Panc1 (cell line): Measurements from ENCODE around the gene LAMB1. TPM values are rescaled to one million over a fixed set of nuclear protein-coding genes. Genes with fewer than 3 reads are reported as not detected.
"Not testable (repeated sequence)": the region's sequence is repeated elsewhere in the genome, so short reads cannot be mapped to it uniquely, and the experiment has no call there.

Source experiments
- ATAC-seq: fragments of 200-7000 bp; cut with Tn5 transposase; 2 replicates; pipeline ENCODE4 v1.9.1; 2020; ENCODE audit warnings: mild to moderate bottlenecking, moderate library complexity
- BruUV-seq: library from RNA; stranded (reverse); fragments of 400-500 nt; replicated peaks from 2 replicates; lab custom pipeline; 2021; lab: Mats Ljungman, UMichigan
- CTCF ChIA-PET: fragments of 300-600 bp; sonication (Branson Sonifier 250); formaldehyde crosslinking; loops from one replicate; lab custom pipeline; 2022; ENCODE audit warnings: antibody characterized with exemption; lab: Charles Lee
- POLR2A ChIA-PET: fragments of 300-600 bp; sonication (Branson Sonifier 250); formaldehyde crosslinking; loops from one replicate; lab custom pipeline; 2022; ENCODE audit warnings: antibody characterized with exemption; lab: Charles Lee
- DNase-seq: peaks from one replicate; pipeline ENCODE4 v3.0.0-alpha.2; 2010; ENCODE audit warnings: low read depth, low spot score
- H3K27ac ChIP-seq: 2 replicates; pipeline ENCODE4 v1.5.1; 2011; ENCODE audit warnings: mild to moderate bottlenecking, low read length, inconsistent platforms
- H3K27me3 ChIP-seq: fragments of 200-500 bp; sonication (Bioruptor generic); 2 replicates; pipeline ENCODE4 v1.6.0; 2014; ENCODE audit warnings: low read length, inconsistent platforms; ENCODE audit not compliant: control insufficient read depth, insufficient read depth
- H3K36me3 ChIP-seq: fragments of 200-500 bp; sonication (Bioruptor generic); 2 replicates; pipeline ENCODE4 v1.5.1; 2014; ENCODE audit warnings: inconsistent platforms, mild to moderate bottlenecking, low read length, moderate library complexity; ENCODE audit not compliant: control insufficient read depth, insufficient read depth
- H3K4me1 ChIP-seq: 2 replicates; pipeline ENCODE4 v1.5.1; 2011; ENCODE audit warnings: inconsistent platforms, mild to moderate bottlenecking, low read length, moderate library complexity; ENCODE audit not compliant: control insufficient read depth, insufficient read depth
- H3K4me3 ChIP-seq, 2 experiments: 2 replicates each; pipeline ENCODE4 v1.5.1; 2011 to 2012; ENCODE audit warnings: low read depth in 2 of 2, low read length in 2 of 2, mild to moderate bottlenecking in 2 of 2, inconsistent platforms in 1 of 2, moderate library complexity in 1 of 2
- H3K9me3 ChIP-seq: fragments of 200-500 bp; sonication (Bioruptor generic); 2 replicates; pipeline ENCODE4 v1.5.1; 2014; ENCODE audit warnings: low read depth, mild to moderate bottlenecking, inconsistent platforms, low read length, moderate library complexity; ENCODE audit not compliant: control insufficient read depth, insufficient read depth
- CTCF ChIP-seq: fragments of 450-650 bp; IDR thresholded peaks from 2 replicates; pipeline ENCODE4 v1.5.1; 2017; ENCODE audit warnings: mild to moderate bottlenecking
- POLR2AphosphoS5 ChIP-seq: IDR thresholded peaks from 2 replicates; pipeline ENCODE4 v1.6.1; 2012; ENCODE audit warnings: mild to moderate bottlenecking, low read depth, low read length, moderate library complexity
- REST ChIP-seq, 2 experiments: IDR thresholded peaks; 2 replicates each; pipeline ENCODE4 v1.6.1; 2011 to 2012; ENCODE audit warnings: low read depth in 2 of 2, control low read depth in 1 of 2, low read length in 1 of 2, mild to moderate bottlenecking in 1 of 2, moderate library complexity in 1 of 2; ENCODE audit not compliant: insufficient read depth in 1 of 2
- SIN3A ChIP-seq: IDR thresholded peaks from 2 replicates; pipeline ENCODE4 v1.6.1; 2012; ENCODE audit warnings: low read depth, mild to moderate bottlenecking, low read length, moderate library complexity, borderline replicate concordance; ENCODE audit not compliant: insufficient read depth
- TCF7L2 ChIP-seq: IDR thresholded peaks from 2 replicates; pipeline ENCODE4 v1.6.1; 2011; ENCODE audit warnings: mild to moderate bottlenecking, low read depth, low read length, inconsistent platforms
- in situ Hi-C: cut with HindIII; loops from 2 replicates; pipeline ENCODE4 v1.10.0; 2016; ENCODE audit warnings: low sequenced_read_pairs, low pct_unique_long_range_greater_than_20kb
- intact Hi-C: fragments of 100-400 bp; cut with micrococcal nuclease; formaldehyde crosslinking; loops from one replicate; pipeline ENCODE4 v1.10.0; 2022; ENCODE audit not compliant: unreplicated experiment
- total RNA-seq: library from RNA; stranded (reverse); gene quantifications from one replicate; pipeline ENCODE4 v1.2.1, GENCODE V29; 2021; ENCODE audit not compliant: unreplicated experiment

Gene LAMB1
- total RNA-seq, 1 experiment from 2014 or later: 204 TPM

GRCh38 chr7:107958764-107959526 lies 44.0 kb downstream of the LAMB1 start:
- Histone ChIP-seq H3K27ac (peak overlapping the region; percentile 3; the same call in 1 of the 2 replicates), H3K27me3 (no peaks in the 10 kb centered on the region), H3K4me1 (peaks cover 4% of the 10 kb centered on the region), H3K9me3 (no peaks in the 10 kb centered on the region), H3K36me3 (peaks cover 32% of the 10 kb centered on the region), H3K4me3 (no peak overlapping the region)
- ATAC-seq (no peak), DNase-seq (no peak)
- no peak for TF ChIP-seq POLR2AphosphoS5
- CTCF ChIA-PET: no interaction called here
- POLR2A ChIA-PET: no interaction called here
- in situ Hi-C loops (no loop called here), intact Hi-C loops (no loop called here)
- BruUV-seq: no TSS peak

- Histone ChIP-seq H3K27me3 (no peaks in the 10 kb centered on the region), H3K27ac (no peak overlapping the region), H3K36me3 (peaks cover 25% of the 10 kb centered on the region), H3K4me3 (no peak overlapping the region), H3K4me1 (peaks cover 19% of the 10 kb centered on the region), H3K9me3 (no peaks in the 10 kb centered on the region)
- no peak for TF ChIP-seq POLR2AphosphoS5
- no peak for TF ChIP-seq TCF7L2
- no peak for TF ChIP-seq SIN3A
- TF ChIP-seq REST (IDR thresholded peaks at IDR 0.05; ENCODE audit: insufficient read depth in 1 of 2, low read depth in 2 of 2, low read length in 1 of 2): no peak
- TF ChIP-seq CTCF: no peak
- intact Hi-C loops (no loop called here), in situ Hi-C loops (no loop called here)
- DNase-seq (no peak), ATAC-seq (no peak)
- ChIA-PET POLR2A (no interaction called here), CTCF (no interaction called here)
- no TSS peak for BruUV-seq
Measured at GRCh38 chr7:107957436-107957835, 45.5 kb downstream of the LAMB1 start.

- BruUV-seq, DNase-seq, CTCF ChIA-PET, ATAC-seq, POLR2A ChIA-PET, H3K4me3 ChIP-seq, H3K9me3 ChIP-seq, intact Hi-C loops, in situ Hi-C loops, H3K27me3 ChIP-seq: not testable (repeated sequence)
- Histone ChIP-seq H3K27ac (peak overlapping the region; percentile 49; the same call in 1 of the 2 replicates), H3K4me1 (peaks cover 24% of the 10 kb centered on the region), H3K36me3 (peaks cover 25% of the 10 kb centered on the region)
Measured at GRCh38 chr7:107956950-107957349, 46.0 kb downstream of the LAMB1 start.
